GM10266 (cell line): ENCODE data around the gene WWOX.
A peak's percentile ranks its signal among the peaks of the same experiment; 100 is the strongest.

Source experiments
- DNase-seq: peaks from one replicate; pipeline ENCODE4 v3.0.0; 2012; ENCODE audit errors: extremely low spot score
- CTCF ChIP-seq: IDR thresholded peaks from 2 replicates; pipeline ENCODE4 v1.5.1; 2012; ENCODE audit warnings: mild to moderate bottlenecking, low read depth; ENCODE audit not compliant: control insufficient read depth, insufficient read depth; ENCODE audit errors: missing control alignments

WWOX gene

DNA sequence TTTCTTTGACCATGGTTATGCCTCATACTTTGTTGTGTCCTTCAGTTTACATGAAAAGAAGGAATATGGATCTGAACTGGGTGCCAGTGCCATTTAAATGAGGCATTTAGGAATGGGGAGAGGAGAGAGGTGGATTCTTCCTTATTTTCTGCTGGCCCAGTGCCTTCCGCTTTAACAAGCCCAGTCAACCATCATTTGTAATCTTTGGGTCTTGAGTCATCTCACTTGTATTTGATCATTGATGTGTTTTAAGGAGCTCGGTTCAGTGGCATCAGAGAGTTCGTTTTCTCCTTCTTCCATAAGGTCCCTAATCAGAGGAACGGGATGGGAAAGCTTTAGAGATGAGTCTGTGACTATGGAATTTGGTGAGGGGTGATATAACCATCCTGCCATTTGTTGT, 334.9 kb downstream of the WWOX start:
- no peak for DNase-seq
- no peak for TF ChIP-seq CTCF

GRCh38 chr16:78435260-78435659, 335.8 kb downstream of the WWOX start:
- no peak for TF ChIP-seq CTCF
- no peak for DNase-seq

DNA sequence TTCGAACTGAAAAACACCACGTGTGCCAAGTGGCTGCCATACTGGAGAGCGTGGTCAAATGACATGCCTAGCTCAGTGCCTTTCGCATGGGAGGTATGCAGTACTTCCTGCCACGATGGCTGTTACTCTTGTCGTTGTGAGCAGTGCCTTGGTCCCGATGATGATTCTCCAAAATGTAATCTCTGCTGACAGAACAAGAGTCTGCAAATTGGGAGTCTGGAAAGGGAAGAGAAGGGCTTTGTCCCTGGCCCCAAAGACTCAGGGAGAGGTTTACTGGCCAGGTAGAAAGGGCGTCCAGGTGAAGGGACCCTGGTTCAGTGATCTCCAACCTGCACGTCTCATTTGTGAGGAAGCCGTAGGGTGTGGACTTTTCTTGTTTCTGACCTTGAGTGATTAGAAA, 336.6 kb downstream of the WWOX start:
- no peak for TF ChIP-seq CTCF
- no peak for DNase-seq

GRCh38 chr16:78436846-78437245, 337.4 kb downstream of the WWOX start:
- no peak for TF ChIP-seq CTCF
- DNase-seq: no peak

DNA sequence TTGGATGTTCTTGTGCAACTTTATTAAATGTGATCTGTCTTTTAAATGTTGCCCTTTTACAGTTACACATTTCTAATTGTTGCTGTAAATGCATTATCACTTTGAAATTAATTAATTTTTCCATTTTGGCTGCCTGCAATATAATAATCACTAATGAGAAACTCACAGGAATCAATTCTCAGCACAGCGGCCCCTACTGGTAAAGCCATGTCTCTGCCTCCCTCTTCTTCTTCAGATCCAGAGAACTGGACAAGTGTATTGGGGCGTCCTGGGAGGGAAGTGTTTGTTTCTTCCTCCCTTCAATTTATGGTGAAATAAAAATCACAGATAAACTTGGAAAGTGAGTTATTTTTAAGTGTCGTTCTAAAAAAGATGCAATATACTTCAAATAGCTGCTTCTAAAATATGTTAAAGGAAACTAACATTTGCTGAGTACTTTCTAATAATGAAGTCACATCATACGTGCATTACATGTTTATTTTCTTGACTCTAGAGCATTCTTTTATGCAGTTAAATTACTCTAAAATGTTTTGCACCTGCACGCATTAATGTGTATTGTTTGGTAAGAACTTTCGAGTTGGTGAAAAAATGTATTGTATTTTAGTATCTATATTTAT, 338.0 kb downstream of the WWOX start:
- peak; percentile 61 for TF ChIP-seq CTCF
- DNase-seq: peak; percentile 11

DNA sequence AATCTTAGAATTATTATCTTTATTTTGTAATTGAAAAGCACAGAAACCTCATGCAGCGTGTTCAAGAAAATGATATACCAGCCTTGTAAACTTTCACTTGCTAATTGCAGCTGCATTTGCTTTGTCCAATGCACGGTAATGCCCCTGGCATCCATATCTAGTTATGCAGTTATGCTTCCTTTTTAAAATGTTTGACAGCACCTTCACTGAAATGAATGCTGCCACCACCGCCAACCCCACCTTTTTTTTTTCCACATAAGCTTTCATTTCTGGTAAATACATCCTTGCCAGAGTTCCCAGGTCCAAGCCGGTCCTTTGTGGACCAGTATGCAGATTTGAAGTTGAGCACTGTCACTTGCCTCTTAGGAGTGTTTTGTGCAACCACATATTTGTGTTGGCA, 338.8 kb downstream of the WWOX start:
- no peak for TF ChIP-seq CTCF
- DNase-seq: no peak

GRCh38 chr16:78438632-78439031, 339.2 kb downstream of the WWOX start:
- no peak for TF ChIP-seq CTCF
- DNase-seq: no peak
